Activated CD8-positive, alpha-beta memory T cell treated with anti-CD3 and anti-CD28 coated beads, Interleukin-2, amount 50 U/mL, for 1 hour (primary cell): Measurements from ENCODE around the gene OR8G5.
"Not testable (repeated sequence)": the region's sequence is repeated elsewhere in the genome, so short reads cannot be mapped to it uniquely, and the experiment has no call there.

Experiments
- DNase-seq: peaks from one replicate; pipeline ENCODE4 v3.0.0-alpha.2; 2020; ENCODE audit errors: extremely low read depth

The OR8G5 gene, protein sequence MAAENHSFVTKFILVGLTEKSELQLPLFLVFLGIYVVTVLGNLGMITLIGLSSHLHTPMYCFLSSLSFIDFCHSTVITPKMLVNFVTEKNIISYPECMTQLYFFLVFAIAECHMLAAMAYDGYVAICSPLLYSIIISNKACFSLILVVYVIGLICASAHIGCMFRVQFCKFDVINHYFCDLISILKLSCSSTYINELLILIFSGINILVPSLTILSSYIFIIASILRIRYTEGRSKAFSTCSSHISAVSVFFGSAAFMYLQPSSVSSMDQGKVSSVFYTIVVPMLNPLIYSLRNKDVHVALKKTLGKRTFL

DNA sequence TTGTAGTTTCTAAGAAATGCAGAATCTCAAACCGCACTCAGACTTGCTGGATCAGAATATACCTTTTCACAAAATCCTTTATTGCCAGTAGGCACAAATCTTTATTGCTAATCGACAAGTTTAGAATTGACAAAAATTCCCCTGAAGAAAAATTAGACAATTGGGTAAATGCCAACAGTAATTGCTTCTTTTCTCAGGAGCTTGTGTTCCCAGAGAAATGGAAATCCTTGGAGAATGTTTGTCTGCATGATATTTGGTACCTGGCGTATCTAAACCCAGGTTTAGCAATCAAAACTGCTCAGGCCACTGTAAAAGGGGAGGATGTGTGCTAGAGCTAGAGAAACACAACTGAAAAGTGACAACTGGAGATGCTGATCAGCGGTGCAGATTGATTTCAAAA lies at the start of gene OR8G5:
TSS of gene OR8G5 (plus strand) at position 301 of the 400 bp plus-strand sequence. CDS start 8,556 bp downstream, outside the sequence.
- no peak for DNase-seq

DNA sequence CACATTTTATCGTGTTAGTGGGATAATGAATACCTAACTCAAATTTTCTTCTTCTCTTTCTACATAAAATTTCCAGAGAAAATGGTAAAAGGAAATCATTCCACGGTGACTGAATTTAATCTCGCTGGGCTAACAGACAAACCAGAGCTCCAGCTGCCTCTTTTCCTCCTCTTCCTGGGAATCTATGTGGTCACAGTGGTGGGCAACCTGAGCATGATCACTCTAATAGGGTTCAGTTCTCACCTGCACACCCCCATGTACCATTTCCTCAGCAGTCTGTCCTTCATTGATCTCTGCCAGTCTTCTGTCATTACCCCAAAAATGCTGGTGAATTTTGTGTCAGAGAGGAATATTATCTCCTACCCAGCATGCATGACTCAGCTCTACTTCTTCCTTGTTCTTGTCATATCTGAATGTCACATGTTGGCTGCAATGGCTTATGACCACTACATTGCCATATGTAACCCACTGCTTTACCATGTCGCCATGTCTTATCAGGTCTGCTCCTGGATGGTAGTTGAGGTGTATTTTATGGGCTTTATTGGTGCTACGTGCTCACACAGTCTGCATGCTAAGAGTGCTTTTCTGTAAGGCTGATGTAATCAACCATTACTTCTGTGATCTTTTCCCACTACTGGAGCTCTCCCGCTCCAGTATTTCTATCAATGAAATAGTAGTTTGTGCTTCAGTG lies 48.9 kb upstream of the OR8G5 start:
- DNase-seq: no peak

DNA sequence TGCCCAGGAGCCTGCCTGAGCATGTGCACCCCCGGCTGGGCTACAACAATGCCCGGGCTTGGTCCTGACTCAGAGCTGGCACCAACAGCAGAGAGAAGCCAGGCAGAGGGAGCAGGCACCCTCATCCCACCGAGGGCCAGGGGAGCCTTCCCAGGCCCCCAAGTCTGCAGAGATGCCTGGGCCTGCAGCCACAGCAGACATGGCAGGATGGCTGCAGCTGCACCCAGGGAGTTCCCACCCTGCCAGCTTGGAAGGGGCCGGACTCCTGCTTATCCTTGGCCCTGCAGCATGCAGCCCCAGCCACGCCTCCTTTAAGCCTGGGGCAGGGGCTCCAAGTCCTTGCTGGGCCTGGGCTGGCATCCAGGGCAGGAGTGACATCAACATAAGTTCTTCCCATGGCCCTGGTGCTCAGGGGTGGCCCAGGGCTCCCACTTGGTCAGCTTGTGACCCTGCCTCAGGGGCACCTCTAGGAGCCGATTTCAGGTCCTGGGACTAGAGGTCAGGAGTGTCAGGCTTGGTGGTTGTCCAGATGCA lies 46.3 kb upstream of the OR8G5 start:
- DNase-seq: no peak

DNA sequence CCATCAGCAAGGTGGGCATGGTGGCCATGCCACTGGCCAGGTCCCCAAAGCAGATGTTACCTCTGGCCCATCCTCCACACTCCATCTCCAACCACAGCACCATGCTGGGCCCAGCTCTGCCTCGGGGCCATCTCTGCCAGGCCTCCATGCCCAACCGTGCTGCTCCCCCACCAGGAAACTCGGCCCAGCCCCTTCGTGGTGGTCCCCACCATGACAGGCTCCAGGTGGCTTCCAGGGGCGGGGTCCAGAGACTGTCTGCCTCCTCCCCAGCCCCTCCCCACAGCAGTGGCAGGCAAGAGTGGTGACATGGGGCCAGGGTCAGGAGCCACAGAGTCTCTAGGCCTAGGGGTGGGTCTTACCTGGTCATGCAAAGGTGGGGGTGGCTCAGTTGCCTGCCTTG lies 45.8 kb upstream of the OR8G5 start:
- no peak for DNase-seq

DNA sequence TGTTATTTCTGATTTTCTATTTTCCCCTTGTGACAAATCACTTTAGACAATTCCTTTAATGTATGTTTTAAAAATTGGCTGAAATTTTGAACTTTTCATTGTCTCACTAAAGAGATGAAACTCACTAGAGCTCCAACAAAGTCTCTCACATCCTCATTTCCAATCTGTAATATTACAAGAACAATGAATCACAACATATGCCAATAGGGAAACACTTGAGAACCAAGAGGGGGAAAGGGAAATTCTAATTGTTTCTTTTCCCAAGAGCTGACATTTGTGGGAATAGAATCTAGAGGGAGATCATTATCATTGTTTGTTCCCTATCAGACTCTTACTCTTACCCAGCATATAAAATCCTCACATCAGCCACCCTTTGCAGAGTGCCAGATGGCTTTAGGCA lies 44.9 kb upstream of the OR8G5 start:
- DNase-seq: no peak

DNA sequence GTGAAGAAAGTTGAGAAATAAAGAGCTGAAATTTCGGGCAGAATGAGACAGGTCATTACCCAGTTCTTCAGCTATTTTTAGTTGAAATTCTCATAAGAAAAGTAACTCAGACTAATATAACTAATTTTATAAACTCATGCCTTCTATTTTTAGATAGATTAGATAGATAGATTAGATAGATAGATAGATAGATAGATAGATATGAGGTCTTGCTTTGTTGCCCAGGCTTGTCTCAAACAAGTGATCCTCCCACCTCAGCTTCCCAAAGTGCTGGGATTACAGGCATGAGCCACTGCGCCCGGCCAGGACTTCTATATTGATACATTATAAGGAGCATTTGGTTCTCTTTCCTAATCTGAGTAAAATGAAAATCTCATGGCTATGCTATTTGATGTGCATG lies 42.1 kb upstream of the OR8G5 start:
- no peak for DNase-seq

DNA sequence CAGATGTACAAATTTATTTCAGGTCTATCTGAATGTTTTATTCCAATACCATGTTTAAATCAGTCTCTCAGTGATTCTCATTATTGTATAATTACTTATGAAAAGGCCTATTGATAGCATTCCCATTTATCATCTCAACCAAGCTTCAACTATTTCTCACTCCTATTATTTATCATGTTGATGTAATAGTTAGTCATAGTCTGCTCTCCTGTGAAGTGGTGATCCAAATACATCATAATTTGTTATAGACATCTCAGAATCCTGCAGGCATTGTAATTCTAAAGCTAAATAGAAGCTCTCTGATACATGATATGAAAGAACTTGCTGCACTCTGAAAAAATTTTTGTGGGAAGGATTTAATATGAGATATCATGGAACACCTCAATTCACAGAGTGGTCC lies 37.0 kb upstream of the OR8G5 start:
- no peak for DNase-seq

DNA sequence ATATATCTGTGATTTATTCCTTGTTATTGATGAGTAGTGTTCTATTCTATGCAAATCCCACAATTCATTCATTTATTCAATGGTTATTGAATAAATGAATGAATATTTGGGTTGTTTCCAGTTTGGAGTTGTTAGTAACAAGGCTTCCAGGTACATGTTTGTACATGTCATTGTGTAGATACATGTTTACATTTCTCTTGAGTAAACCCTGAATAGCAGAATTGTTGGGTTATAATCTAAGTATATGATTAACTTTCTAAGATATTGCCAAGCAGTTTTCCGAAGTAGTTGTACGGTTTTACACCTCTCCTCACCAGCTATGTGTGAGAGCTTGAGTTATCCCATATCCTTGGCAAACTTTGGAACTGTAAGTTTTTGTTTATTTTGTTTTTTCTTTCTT lies 33.8 kb upstream of the OR8G5 start:
- no peak for DNase-seq

DNA sequence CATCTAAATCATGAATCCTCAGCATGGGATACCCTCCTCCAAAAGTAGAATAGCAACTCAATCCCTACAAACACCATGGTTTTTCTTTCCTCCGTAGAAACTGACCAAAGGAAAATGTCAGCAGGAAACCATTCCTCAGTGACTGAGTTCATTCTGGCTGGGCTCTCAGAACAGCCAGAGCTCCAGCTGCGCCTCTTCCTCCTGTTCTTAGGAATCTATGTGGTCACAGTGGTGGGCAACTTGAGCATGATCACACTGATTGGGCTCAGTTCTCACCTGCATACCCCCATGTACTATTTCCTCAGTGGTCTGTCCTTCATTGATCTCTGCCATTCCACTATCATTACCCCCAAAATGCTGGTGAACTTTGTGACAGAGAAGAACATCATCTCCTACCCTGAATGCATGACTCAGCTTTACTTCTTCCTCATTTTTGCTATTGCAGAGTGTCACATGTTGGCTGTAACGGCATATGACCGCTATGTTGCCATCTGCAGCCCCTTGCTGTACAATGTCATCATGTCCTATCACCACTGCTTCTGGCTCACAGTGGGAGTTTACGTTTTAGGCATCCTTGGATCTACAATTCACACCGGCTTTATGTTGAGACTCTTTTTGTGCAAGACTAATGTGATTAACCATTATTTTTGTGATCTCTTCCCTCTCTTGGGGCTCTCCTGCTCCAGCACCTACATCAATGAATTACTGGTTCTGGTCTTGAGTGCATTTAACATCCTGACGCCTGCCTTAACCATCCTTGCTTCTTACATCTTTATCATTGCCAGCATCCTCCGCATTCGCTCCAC lies 31.4 kb upstream of the OR8G5 start:
- not testable (repeated sequence) for DNase-seq

DNA sequence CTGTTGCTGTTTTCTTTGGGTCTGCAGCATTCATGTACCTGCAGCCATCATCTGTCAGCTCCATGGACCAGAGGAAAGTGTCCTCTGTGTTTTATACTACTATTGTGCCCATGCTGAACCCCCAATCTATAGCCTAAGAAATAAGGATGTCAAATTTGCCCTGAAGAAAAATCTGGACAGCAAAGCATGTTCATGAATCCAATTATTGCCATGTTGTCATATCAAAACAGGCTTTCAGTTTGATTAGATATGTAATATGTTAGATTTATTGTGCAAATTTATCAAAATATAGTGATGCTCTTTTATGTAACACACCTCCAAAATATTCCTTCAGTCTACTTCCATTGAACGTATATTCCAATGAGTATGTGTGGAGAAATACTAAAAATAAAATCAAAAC lies 30.7 kb upstream of the OR8G5 start:
- no peak for DNase-seq

DNA sequence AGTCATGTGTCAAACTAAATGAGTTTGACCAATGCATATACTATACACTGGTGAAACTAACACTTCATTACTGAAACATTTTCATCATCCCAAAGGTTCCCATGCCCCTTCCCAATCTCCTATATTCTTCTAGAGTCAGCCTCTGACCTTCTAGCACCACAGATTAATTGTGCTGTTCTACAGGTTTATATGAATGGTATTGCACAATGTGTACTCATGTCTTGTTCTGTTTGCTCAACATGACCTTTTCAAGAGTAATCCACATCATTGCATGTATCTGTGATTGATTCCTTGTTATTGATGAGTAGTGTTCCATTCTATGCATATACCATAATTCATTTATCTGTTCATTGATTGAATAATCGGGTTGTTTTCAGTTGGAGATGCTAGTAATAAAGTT lies 22.8 kb upstream of the OR8G5 start:
- DNase-seq: no peak

DNA sequence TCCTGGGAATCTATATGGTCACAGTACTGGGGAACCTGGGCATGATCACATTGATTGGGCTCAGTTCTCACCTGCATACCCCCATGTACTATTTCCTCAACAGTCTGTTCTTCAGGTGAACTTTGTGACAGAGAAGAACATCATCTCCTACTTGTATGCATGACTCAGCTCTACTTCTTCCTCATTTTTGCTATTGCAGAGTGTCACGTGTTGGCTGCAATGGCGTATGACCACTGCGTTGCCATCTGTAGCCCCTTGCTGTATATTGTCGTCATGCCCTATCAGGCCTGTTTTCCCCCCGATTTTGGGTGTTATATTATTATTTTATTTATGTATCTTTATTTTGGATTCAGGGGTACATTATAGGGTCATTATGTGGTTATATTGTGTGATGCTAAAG lies 17.7 kb upstream of the OR8G5 start:
- DNase-seq: no peak

DNA sequence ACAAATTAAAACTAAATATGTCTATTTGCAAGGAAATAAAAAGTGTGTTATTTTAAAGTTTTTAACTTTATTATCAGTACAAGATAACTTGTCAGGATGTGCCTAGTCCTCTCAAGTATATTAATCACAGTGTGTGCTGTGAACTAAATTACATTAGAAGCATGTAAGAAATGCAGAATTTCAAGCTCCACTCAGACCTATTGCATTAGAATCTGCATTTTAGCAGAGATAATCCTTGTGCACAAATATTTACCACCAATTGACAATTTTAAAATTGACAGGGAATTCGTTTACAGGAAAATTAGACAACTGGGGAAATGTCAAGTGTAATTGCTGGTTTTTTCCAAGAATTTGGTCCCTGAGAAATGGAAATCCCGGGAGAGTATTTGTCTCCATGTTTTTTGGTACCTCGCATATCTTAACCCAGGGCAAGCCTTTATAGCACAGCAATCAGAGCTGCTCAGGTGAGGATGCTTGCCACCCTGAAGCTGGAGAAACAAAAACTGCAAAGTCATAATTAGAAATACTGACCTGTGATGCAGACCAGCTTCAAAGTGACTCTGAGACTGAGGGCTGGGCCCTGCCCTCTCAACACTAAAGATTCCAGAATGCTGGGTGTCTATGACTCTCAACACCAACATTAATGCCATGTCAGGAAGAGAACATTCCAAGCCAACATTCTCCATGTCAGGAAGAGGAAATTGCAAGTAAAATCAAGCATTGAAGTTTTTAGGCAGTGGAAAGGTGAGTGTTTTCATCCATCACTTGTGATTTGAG lies 15.4 kb upstream of the OR8G5 start, which contains the start of gene OR8G1:
TSS of gene OR8G1 (plus strand) at position 475 of the 777 bp plus-strand sequence. CDS start 8,581 bp downstream, outside the sequence.
- no peak for DNase-seq

DNA sequence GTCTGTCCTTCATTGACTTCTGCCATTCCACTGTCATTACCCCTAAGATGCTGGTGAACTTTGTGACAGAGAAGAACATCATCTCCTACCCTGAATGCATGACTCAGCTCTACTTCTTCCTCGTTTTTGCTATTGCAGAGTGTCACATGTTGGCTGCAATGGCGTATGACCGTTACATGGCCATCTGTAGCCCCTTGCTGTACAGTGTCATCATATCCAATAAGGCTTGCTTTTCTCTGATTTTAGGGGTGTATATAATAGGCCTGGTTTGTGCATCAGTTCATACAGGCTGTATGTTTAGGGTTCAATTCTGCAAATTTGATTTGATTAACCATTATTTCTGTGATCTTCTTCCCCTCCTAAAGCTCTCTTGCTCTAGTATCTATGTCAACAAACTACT lies 6.3 kb upstream of the OR8G5 start:
- DNase-seq: not testable (repeated sequence)

DNA sequence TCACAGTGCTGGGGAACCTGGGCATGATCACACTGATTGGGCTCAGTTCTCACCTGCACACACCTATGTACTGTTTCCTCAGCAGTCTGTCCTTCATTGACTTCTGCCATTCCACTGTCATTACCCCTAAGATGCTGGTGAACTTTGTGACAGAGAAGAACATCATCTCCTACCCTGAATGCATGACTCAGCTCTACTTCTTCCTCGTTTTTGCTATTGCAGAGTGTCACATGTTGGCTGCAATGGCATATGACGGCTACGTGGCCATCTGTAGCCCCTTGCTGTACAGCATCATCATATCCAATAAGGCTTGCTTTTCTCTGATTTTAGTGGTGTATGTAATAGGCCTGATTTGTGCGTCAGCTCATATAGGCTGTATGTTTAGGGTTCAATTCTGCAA lies 8.9 kb downstream of the OR8G5 start:
- not testable (repeated sequence) for DNase-seq

DNA sequence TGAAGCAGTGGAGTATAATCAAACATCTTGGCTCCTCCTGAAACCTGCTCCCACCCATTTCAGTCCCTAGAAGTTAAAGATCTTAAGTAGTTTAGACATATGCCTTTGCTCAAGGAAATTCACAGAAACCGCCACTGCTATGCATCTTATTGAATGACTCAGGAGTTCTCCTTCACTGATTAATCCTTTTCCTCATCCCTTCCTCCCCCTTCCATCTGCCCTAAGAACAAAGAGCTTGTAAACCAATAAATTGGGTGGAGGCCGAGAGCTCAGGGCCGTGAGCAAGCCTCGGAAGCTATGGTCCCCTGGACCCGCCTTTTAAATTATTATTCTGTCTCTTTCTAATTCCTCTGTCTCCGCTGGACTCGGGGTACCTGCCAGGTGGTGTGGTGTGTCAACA lies 14.7 kb downstream of the OR8G5 start:
- not testable (repeated sequence) for DNase-seq

DNA sequence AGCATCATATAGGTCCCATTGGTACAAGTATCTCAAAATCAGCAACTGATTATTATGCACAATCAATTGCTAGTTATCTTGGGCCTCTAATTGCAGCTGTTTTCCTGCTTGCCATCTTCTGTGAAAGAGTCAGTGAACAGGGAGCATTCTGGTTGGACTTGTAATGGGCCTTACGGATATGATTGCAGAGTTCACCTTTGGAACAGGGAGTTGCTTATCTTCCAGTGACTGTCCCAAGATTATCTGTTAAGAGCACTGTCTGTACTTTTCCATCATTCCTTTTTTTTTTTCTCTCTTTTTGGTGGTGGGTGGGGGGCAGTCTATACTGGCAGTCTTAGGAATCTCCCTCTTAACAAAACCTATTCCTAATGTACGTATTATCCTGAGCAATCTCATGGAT lies 17.8 kb downstream of the OR8G5 start:
- DNase-seq: no peak

DNA sequence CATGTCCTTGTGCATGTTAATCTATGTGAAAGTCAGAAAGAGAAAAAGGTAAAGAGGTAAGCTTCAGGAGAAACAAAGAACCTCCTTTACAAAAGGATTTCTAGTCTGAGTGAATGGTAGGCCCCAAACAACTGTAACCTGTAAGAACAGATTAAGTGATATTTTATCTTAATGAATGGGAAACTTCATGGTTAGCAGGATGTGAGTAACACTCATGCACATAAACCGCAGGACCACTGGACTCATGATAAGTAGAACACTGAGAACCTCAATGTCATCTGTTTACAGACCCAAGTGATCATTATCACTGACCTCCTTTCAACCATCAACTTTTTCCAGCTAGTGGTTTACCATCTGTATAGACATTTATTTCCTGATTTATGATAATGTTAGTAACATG lies 19.9 kb downstream of the OR8G5 start:
- no peak for DNase-seq

DNA sequence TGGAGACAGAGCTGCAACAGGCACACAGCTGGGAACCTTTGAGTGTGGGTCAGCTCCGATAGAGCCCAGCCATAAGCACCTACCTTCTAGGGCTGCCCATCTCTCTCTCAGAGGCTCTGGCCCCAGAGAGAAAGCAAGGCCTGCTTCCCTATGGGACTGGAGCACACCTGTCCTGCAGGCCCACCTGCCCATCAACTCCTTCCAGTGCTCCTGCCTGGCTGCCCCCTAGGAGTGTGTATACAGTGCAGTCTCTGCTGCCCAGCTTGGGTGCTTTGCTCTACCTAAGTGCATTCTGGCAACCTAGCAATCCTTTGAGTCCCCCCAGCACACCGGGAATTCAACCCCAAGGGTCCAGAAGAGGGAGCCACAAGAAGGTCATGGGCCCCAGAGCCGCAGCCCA lies 21.0 kb downstream of the OR8G5 start:
- no peak for DNase-seq

DNA sequence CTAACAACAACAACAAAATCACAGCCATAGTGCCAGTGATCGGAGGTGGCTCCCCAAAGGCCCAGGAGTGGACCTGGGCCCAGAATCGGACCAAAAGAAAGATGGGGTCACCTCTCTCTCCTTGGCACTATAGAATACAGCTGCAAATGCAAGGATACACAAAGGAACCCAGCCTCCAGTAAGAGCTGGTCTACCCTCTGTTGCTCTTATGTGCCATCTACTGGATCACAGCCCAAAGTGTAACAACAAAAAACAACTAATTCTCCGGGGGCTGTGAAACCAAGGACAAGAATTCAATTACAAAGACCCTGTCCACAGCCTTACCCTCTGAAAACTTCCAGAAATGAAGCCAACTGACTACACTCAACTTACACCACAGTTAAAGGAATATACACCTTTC lies 21.6 kb downstream of the OR8G5 start:
- no peak for DNase-seq

DNA sequence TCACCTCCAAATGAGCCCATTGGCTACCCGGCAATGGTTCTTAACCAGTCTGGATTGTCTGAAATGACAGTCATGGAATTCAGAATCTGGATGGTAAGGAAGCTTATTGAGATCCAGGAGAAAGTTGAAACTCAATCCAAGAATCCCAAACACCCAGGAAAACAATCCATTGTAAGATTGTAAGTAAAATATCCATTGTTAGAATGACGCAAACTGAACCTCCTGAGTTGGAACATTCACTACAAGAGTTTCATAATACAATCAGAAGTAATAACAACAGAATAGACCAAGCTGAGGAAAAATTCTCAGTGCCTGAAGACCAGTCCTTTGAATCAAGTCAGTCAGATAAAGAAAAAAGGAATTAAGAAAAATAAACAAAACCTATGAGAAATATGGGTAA lies 22.1 kb downstream of the OR8G5 start:
- DNase-seq: no peak
